D341Med (cell line): ENCODE data around the gene ISOC1.
A peak's percentile ranks its signal among the peaks of the same experiment; 100 is the strongest.

Source experiments
- DNase-seq: peaks from one replicate; pipeline ENCODE4 v3.0.0; 2012; ENCODE audit warnings: low spot score

Gene ISOC1

GRCh38 chr5:129094924-129095899, 663 bp downstream of the ISOC1 start:
- DNase-seq, result peak; percentile 68

- no peak for DNase-seq
Measured at GRCh38 chr5:129096382-129096991, 1.9 kb downstream of the ISOC1 start.

DNA sequence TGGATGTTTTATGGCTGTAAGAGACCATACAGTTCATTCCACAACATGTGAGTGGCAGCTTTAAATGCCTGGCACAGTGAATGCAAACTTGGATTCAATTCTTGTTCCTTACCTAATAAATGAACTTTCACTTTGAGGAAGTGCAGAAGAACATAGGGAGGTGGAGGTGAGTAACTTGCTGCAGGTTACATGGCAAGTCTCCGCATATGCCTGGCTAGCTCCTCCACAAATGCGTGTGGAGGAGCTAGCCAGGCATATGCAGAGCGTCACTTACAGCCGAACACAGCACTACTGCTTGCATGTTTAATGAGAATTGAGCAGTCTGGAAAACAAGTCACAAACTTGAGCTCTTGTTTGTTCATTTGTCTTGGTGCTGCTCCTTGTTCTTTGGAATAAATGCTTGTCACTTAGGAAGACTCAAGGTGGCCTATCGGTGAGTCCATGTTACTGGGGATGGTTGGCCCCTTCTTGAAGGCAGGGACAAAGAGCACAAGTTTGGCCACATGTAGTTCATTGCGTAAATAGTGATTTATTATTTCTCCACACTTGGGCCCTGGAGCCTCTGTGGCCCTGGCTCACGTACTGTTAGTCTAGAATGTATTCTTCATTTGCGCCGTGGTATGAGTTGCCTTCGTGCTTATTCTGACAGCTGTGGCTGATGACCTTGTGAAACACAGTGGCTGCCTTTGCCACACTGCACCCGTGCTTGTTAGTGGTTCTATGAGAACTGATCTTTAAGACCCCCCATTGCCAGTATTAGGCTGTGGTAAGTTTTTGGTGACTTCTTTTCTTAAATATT, 3.1 kb downstream of the ISOC1 start:
- DNase-seq, result no peak

DNA sequence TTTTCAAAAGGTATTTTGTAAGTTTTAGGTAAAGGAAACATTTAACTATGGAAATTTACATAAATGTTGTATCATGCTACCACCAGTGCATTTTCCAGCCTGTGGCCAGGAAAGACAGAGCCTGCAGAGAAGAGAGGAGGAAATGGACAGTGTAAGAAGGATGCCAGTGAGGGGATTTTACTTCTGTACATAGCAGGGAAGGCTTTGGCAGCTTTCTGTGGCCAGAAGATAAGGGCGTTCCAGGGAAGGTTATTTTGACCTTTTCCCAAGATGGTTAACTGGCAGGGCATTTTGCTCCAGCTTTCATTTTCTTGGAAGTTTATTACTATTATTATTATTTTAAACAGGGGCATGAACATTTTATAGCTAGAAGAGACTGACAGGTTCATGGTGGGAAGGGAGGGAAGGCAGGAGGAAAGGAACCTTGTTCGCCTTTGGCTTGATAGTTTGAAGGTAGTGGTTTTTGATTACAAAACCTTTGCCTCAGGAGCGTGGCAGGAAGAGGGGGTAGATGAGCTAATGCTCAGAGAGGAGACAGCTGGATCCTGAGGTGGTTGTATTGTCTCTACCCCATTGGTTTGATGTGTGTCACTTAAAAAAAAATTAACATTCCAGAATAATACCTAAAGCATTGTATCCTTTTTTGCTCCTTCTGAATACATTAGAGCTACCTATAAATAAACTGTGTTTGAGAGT, 4.1 kb downstream of the ISOC1 start:
- DNase-seq, result no peak

GRCh38 chr5:129099184-129099569, 4.6 kb downstream of the ISOC1 start:
- no peak for DNase-seq

DNA sequence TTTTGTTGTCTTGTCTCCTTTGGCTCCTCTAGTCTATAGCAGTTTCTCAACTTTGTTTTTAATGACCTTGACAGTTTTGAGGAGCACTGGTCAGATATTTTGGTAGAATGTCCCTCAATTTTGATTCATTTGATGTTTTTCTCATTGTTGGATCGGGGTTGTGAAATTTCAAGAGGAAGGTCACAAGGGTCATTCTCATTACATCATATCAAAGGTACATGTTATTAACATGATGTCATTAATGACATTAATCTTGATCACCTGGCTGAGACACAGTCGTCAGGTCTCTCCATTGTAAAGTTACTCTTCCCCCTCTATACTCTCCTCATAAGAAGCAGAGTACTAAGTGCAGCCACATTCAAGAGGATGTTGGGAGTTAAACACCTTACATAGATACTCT, 7.2 kb downstream of the ISOC1 start:
- DNase-seq, result no peak

DNA sequence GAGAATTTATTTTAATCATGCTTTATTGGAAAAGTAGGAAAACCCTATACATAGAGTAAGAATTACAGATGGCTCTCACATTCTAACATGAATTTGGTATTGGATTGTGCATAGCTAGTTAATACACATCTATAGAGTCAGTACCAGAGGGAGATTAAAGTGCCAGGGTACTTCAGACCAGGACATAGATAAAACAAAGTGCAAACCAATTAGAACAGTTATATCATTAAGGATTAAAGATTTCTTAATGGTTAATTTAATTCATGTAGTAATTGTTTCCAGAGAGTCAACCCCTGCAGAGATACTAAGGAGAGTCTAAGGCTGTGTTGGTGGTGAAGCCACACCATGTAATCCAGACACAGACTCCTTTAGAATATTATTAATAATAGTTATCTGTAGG, 8.8 kb downstream of the ISOC1 start:
- DNase-seq, result no peak

DNA sequence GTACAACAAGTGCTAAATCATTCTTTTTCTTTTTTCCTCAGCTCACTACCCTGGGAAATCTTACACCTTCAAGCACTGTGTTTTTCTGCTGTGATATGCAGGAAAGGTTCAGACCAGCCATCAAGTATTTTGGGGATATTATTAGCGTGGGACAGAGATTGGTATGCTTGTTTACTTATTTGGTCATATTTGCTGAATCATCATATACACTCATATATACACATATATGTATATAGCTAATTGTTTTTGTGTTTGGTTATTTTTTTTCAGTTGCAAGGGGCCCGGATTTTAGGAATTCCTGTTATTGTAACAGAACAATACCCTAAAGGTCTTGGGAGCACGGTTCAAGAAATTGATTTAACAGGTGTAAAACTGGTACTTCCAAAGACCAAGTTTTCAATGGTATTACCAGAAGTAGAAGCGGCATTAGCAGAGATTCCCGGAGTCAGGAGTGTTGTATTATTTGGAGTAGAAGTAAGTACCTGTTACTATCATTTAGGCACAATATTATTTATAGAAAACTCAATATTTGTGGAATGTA, 10.4 kb downstream of the ISOC1 start:
- DNase-seq, result no peak

DNA sequence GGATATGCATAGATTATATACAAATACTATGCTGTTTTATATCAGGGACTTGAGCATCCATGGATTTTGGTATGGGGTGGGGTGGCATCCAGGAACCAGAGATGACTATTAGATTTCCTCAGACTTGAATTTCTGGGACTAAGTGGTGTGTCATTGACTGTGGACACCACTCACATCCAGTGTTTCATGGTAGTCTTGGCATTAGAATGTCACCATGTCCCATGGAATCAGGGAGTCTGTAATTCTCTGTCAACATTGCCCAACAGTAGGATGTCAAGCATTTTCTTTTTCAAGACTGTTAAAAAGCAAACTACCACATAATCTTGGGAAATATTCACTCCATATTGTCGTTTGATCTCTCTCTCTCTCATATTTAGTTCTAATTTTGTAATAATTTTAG, 13.1 kb downstream of the ISOC1 start:
- DNase-seq, result no peak

DNA sequence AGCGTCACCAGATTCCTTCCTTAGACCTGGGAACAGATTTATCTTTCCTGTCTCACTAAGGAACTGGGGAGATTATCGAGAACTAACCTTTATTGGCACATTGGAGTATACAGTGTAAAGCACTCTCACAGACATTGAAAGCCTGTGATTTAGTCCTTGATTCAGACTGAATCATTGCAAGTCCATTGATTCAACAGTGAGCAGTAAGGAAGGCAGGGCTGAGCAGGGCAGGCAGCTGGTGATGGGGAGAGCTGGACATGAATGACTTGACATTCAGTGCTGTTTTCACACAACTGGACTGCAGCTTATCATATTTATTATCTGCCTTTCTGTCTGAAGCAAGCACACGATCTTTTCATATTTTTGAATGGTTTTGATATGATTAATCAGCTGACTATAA, 16.2 kb downstream of the ISOC1 start:
- no peak for DNase-seq

DNA sequence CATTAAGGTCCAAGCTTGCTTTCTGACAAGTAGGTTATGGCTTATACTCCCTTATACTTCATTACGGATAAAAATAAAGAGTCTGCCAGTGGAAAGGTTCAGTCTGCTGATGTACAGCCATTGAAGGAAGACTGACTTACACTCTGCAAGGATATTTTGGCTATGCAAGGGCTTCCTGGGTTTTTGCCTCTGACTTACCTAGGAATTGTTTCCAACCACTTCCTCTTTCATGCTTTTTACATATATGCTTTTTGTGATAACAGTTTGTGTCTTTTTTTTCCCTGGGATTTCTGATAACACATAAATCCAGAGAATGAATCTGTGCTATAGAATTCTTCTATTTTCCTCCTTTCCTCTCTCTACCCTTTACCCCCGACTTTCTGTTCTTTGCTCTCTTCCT, 16.8 kb downstream of the ISOC1 start:
- no peak for DNase-seq

GRCh38 chr5:129112295-129112694, 17.7 kb downstream of the ISOC1 start:
- no peak for DNase-seq

DNA sequence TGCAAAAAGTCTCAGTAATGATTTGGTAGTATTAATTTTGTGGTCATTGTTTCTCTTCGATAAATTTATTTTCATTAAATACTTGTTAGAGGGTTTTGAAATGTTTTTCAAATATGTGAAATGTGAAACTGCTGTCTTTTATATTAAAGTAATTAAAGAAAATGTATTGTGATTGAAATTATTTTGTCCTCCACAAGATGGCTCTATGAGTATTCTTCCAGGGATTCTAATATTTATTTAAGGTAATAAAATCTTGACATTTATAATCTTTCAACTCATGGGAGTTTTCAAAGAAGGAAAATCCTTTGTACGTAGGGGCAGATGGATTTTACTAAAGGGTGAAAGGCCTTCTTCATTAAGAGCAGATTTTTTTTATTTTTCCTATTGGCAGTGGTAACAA, 19.3 kb downstream of the ISOC1 start:
- no peak for DNase-seq

DNA sequence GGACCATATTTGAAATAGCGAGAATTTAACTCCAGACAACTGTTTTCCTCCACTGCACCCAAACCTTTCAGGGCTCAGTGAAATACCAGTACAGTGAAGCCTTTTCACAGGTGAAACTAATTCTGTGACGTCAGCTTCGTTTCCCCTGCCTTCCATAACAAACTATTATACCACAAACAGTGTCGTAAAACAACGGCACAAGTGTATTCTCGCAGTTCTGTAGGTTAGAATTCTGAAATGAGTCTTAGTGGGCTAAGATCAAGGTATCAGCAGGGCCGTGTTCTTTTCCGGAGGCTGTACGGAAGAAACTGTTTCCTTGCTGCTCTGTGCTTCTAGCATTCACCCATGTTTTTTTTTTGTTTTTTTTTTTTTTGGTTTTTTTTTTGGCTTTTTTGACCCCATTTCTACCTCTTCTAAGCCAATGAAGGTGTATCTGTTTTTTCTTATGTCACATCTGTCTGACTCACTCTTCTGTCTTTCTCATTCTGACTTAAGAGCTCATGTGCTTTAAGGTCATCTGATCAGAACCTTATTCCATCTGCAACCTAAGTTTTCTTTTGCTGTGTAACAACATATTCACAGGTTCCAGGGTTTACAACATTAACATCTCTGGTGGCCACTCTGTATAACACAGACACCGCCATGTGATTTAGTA, 20.1 kb downstream of the ISOC1 start:
- DNase-seq, result no peak

DNA sequence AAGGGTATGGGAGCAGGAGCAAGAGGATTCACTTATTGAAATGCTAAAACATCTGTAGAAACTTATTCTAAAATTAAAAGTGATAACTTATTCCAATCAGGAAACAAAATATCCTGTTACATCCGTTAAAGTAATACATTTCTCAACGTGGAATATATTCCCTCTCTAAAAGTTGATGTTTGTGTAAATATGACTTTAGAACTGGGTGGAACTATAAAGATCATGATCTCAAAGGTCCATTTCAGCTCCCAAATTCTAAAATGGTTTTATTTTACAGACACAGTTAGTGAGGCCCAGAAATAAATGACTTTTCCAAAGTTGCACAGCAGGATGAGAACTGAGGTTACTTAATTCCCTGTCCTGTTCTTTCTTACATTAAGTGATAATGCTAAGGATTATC, 21.1 kb downstream of the ISOC1 start:
- no peak for DNase-seq

DNA sequence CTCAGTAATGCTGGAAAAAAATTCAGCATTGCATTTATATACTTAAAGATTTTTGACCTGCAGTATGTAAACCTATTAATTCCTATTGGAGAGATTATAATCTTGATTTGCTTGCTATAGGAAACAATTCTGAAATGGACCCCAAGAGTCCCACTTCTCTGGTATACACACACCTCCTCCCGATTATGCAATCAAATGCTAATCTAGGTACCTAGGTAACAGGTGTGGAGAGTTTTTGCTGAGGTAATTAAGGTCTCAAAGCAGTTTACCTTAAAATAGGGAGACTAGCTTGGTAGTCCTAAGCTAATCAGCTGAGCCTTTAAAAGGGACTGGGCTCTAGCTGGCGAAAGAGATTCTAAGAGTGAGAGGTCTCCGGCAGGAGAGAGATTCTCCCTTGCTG, 22.2 kb downstream of the ISOC1 start:
- no peak for DNase-seq

DNA sequence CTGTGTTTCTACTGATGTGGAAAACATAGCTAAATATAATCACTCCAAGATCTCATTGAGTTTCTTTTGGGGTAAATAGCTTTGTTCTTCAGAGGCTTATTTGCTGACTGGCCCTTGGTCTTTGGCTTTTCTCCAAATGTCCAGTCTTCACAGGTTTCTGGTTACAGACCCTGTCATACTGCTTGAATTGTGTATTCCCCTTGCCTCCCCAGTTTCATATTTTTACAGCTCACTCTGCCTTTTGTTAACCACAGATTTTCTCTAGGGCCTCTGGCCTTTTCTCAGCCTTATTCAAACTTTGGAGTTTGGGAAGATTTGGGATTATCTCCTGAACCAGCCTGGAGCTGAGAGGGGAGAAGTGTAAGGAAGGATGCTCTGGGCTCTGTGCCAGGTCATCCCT, 23.9 kb downstream of the ISOC1 start:
- no peak for DNase-seq

DNA sequence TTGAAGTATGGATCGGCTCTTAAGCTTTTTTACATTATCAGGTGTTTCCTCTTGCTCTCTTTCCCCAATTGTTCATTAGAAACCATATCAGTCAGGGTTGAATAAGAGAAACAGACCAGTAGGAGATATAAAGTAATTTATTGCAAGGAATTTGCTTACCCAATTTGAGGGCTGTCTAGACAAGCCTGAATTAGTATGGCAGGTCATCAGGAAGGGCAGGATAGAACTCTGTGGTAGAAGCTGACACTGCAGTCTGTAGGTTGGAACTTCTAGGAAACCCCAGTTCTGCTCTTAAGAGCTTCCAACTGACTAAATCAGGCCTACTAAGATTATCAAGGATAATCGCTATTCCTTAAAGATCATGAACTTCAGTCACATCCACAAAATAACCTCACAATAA, 24.3 kb downstream of the ISOC1 start:
- DNase-seq, result no peak

DNA sequence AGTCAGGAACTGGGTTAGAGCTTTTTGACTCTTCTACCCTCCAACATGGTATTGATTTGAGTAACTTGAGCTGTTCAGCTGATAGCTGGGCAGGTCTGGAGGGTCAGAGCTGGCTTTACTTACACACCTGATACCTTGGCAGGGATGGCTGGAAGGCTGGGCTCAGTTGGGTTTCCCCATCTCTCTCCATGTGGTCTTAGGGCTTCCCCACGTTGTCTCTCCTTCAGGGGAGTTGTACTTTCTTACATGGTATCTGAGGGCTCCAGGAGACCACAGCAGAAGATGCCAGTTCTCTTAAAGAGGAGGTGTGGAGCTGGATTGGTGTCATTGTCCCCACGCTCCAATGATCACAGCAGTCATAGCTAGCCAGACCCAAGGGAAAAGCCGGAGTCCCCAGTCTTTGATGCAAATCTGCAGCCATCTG, 25.6 kb downstream of the ISOC1 start:
- DNase-seq, result no peak

DNA sequence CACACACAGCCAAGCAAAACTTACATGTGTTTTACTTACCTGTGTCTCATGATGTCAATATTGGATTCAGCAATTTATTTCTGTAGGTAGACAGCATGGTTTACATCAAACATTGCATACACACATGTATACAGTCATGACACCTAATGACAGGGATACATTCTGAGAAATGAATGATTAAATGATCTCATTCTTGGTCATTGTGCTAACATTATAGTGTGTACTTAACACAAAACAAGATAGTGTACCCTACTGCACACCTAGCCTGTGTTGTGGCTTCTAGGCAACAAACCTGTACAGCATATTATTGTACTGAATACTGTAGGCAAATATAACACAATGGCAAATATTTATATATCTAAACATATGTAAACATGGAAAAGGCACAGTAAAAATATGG, 28.0 kb downstream of the ISOC1 start:
- DNase-seq, result no peak

DNA sequence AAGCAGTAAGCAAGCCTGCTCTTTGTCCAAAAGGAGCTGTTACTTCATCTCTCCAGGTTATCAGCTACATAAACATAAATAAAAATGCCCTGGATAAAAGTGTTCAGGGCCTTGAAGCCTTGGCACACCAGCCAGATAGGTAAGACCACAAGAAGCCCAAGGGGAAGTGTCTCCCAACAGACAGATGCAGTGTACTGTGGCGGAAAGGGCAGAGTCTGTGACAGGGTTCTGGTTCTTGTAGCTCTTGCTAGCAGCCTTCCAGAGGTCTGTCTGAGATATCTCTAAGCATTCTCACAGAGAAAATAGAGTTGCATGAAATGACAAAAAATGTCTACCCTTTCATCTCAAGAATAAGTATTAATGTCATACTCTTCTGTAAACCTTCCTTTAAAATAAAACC, 30.1 kb downstream of the ISOC1 start:
- no peak for DNase-seq
